Measurements from ENCODE around the gene PIP4K2A.

DNA sequence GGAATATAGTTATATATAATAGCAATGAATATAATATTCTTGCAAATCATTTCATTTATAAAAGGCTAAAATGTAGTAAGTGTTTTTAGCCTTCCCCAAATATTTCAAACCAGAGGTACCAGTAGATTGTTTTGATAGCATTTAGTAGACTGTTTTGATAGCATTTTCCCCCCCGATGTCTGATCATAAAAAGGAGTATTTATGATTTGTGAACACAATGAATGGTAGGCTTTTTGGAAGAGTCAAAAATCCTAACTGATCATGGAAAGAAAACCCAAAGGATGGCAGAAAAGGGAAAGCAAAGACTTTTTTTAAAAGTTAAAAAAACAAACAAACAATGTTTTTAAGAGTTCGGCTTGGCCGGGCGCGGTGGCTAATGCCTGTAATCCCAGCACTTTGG is 152.5 kb downstream of the PIP4K2A start:
- TF ChIP-seq, protein P1, sequence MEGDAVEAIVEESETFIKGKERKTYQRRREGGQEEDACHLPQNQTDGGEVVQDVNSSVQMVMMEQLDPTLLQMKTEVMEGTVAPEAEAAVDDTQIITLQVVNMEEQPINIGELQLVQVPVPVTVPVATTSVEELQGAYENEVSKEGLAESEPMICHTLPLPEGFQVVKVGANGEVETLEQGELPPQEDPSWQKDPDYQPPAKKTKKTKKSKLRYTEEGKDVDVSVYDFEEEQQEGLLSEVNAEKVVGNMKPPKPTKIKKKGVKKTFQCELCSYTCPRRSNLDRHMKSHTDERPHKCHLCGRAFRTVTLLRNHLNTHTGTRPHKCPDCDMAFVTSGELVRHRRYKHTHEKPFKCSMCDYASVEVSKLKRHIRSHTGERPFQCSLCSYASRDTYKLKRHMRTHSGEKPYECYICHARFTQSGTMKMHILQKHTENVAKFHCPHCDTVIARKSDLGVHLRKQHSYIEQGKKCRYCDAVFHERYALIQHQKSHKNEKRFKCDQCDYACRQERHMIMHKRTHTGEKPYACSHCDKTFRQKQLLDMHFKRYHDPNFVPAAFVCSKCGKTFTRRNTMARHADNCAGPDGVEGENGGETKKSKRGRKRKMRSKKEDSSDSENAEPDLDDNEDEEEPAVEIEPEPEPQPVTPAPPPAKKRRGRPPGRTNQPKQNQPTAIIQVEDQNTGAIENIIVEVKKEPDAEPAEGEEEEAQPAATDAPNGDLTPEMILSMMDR (IDR thresholded peaks at IDR 0.05), result no peak
- TF ChIP-seq POLR2A (IDR thresholded peaks at IDR 0.05) (no peak), EP300 (IDR thresholded peaks at IDR 0.05) (no peak)
